Measurements from ENCODE around the gene MTIF2.

- TF ChIP-seq ZNF274 (IDR thresholded peaks at IDR 0.05; ENCODE audit: low read depth, low read length), result no peak
- no peak for TF ChIP-seq YY1 (IDR thresholded peaks at IDR 0.05; ENCODE audit: insufficient read depth, insufficient read length)
- TF ChIP-seq SUZ12 (IDR thresholded peaks at IDR 0.05; ENCODE audit: extremely low read depth, insufficient read depth, insufficient read length), result no peak
Measured at GRCh38 chr2:55301277-55301676, 32.2 kb upstream of the MTIF2 start.
